Spleen (tissue), 11 donors: ENCODE measurements around the gene NFIA. TPM values are rescaled to one million over a fixed set of nuclear protein-coding genes. Genes with fewer than 3 reads are reported as not detected.

Source experiments
- DNase-seq: peaks from one replicate; pipeline ENCODE4 v3.0.0-alpha.2; 2020
- H3K27ac ChIP-seq, 8 donors: fragments of 200-600 bp; sonication (generic) in 7 of 8; 1 replicate in 4 of 8; 2 replicates in 4 of 8; pipeline versions ENCODE4 v1.5.0 to v1.8.0; 2016 to 2021; ENCODE audit warnings: inconsistent platforms in 4 of 8, mild to moderate bottlenecking in 4 of 8, moderate library complexity in 1 of 8
- H3K27me3 ChIP-seq, 7 donors: fragments of 200-600 bp; sonication (generic) in 6 of 7; replicated peaks in 1 of 7; 1 replicate in 4 of 7; 2 replicates in 3 of 7; pipeline versions ENCODE4 v1.5.0 to v1.8.0; 2016 to 2021; ENCODE audit warnings: inconsistent platforms in 3 of 7, mild to moderate bottlenecking in 1 of 7
- H3K36me3 ChIP-seq, 6 donors: fragments of 200-600 bp; sonication (generic) in 5 of 6; 1 replicate in 4 of 6; 2 replicates in 2 of 6; pipeline versions ENCODE4 v1.5.0 to v1.8.0; 2016 to 2021; ENCODE audit warnings: inconsistent platforms in 2 of 6
- H3K4me1 ChIP-seq, 6 donors: fragments of 200-600 bp; sonication (generic) in 5 of 6; 1 replicate in 3 of 6; 2 replicates in 3 of 6; pipeline versions ENCODE4 v1.5.0 to v1.8.0; 2016 to 2021; ENCODE audit warnings: inconsistent platforms in 3 of 6
- H3K4me3 ChIP-seq, 8 donors: fragments of 200-600 bp; sonication (generic) in 7 of 8; 1 replicate in 4 of 8; 2 replicates in 4 of 8; pipeline versions ENCODE4 v1.5.0 to v1.8.0; 2016 to 2021; ENCODE audit warnings: inconsistent platforms in 4 of 8, mild to moderate bottlenecking in 4 of 8, moderate library complexity in 2 of 8
- H3K9me3 ChIP-seq, 8 donors: fragments of 200-600 bp; sonication (generic) in 7 of 8; 1 replicate in 4 of 8; 2 replicates in 4 of 8; pipeline versions ENCODE4 v1.5.0 to v1.8.0; 2016 to 2021; ENCODE audit warnings: inconsistent platforms in 4 of 8
- POLR2A ChIP-seq, 3 donors: fragments of 450-650 bp; IDR thresholded peaks; one replicate each; pipeline ENCODE4 v1.5.1; 2017; ENCODE audit warnings: antibody characterized with exemption in 3 of 3, mild to moderate bottlenecking in 1 of 3
- POLR2AphosphoS5 ChIP-seq, 3 donors: sonication (generic); formaldehyde crosslinking; IDR thresholded peaks; one replicate each; pipeline ENCODE4 v1.5.1; 2017; ENCODE audit warnings: antibody characterized with exemption in 3 of 3
- WGBS, 5 donors: extraction: QIAGEN DNeasy Blood & Tissue Kit in 3 of 5; methylation state at CpG; one replicate each; pipeline versions ENCODE4 v1.1.5 to v1.1.7; 2013 to 2018; 5-methylcytosine and 5-hydroxymethylcytosine counted together
- intact Hi-C: fragments of 100-400 bp; cut with DNase I; formaldehyde crosslinking; loops from one replicate; pipeline ENCODE4 v1.15.0; 2023; ENCODE audit warnings: low total_unique reads
- polyA plus RNA-seq, 3 donors: library from polyadenylated mRNA; stranded (reverse); fragments of 200-250 nt; gene quantifications; one replicate each; pipeline ENCODE4 v1.2.1, GENCODE V29; 2013
- total RNA-seq, 7 donors: library from RNA; depleted of rRNA in 3 of 7; stranded (reverse); fragments of >200 nt in 3 of 7; fragmentation: NEBNext Ultra II Directional in 4 of 7; extraction: Animal tissue kit (Norgen Biotek cat#: 25700) in 4 of 7; gene quantifications; one replicate each; pipeline versions ENCODE4 v1.1.0 to v1.2.1, GENCODE V29; 2016 to 2021
- TF ChIP-seq, protein P1 (sequence below), 11 experiments: fragments of 200-600 bp in 7 of 11; fragments of 450-650 bp in 4 of 11; sonication (generic) in 4 of 11; IDR thresholded peaks in 8 of 11; conservative IDR thresholded peaks in 3 of 11; 1 replicate in 7 of 11; 2 replicates in 4 of 11; pipeline versions ENCODE4 v1.4.0 to v1.8.0; 2016 to 2021; ENCODE audit warnings: antibody characterized with exemption in 11 of 11, inconsistent platforms in 4 of 11, mild to moderate bottlenecking in 1 of 11
- donor health status: healthy with polysubstance abuse.
- donor health status: DM: no; HTN: no; CAD: no; lungs with moderate emphysema.
- donor health status: DM: no; HTN: no; CAD: no.
- donor health status: Bipolar disorder and iron deficiency.
- donor health status: healthy.
- donor health status: DM: no; HTN: no; CAD: no.
- donor health status: DM: yes; HTN: yes; CAD: no.

NFIA gene
- total and polyA plus RNA-seq, 10 donors: 3.1 to 76.8 (median 35.5) TPM

DNA sequence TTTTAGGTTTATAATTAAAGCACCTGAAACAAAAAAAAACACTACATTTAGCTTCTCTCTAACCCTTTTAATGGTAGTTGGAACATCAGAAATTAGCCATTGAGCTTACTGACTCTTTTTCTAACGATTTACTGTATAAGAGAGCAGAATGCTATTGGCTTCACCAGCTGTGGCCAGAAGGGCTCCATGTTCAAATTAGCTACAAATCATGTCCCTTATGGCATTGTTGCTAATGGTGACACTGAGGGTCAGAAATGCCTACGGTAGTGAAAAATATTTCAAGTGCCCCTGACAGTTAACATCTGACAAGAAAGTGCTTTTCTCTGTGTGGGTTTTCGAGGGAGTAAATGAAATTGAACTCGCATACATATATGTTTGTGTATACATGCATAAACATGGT lies 232.7 kb downstream of the NFIA start:
- H3K9me3 ChIP-seq: no peaks in the 10 kb centered on the region
- H3K4me1 ChIP-seq: peaks cover 0 to 13% (median 4%) of the 10 kb centered on the region in 6 donors
- TF ChIP-seq, protein P1, sequence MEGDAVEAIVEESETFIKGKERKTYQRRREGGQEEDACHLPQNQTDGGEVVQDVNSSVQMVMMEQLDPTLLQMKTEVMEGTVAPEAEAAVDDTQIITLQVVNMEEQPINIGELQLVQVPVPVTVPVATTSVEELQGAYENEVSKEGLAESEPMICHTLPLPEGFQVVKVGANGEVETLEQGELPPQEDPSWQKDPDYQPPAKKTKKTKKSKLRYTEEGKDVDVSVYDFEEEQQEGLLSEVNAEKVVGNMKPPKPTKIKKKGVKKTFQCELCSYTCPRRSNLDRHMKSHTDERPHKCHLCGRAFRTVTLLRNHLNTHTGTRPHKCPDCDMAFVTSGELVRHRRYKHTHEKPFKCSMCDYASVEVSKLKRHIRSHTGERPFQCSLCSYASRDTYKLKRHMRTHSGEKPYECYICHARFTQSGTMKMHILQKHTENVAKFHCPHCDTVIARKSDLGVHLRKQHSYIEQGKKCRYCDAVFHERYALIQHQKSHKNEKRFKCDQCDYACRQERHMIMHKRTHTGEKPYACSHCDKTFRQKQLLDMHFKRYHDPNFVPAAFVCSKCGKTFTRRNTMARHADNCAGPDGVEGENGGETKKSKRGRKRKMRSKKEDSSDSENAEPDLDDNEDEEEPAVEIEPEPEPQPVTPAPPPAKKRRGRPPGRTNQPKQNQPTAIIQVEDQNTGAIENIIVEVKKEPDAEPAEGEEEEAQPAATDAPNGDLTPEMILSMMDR (IDR thresholded peaks at IDR 0.05 in 8 of 11, conservative IDR thresholded peaks at IDR 0.05 in 3 of 11): no peak
- TF ChIP-seq POLR2A (IDR thresholded peaks at IDR 0.05): no peak
- no peak for DNase-seq
- H3K27me3 ChIP-seq: no peaks in the 10 kb centered on the region
- H3K27ac ChIP-seq: no peak overlapping the region
- 82 to 92% (median 87%) methylated on average over 4 of the region's 4 CpGs for WGBS, 5 donors
- intact Hi-C loops: no loop called here
- no peaks in the 10 kb centered on the region for H3K36me3 ChIP-seq
- no peak overlapping the region for H3K4me3 ChIP-seq

DNA sequence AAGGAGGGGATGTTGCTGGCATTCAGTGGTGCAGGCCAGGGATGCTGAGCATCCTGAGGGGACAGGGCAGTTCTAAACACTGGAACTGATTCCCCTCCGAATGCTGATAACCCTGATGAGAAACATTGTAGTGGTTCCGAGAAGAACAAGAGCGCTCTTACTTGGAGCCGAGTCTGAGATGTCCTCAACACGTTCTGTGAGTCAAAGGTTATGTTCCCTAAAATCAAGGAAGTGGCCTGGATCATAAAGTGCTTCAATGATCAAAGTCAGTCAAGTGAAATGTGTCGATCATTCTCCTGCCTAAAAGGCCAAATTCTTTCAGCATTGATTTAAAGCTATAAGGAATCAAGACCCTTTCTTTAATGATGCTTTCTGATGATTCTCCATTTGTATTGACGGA lies 234.1 kb downstream of the NFIA start:
- TF ChIP-seq POLR2A (IDR thresholded peaks at IDR 0.05): no peak
- TF ChIP-seq, protein P1 (IDR thresholded peaks at IDR 0.05 in 8 of 11, conservative IDR thresholded peaks at IDR 0.05 in 3 of 11): no peak
- no peak for TF ChIP-seq POLR2AphosphoS5 (IDR thresholded peaks at IDR 0.05)
- WGBS, 5 donors: 83 to 88% (median 86%) methylated on average over 7 of the region's 7 CpGs

DNA sequence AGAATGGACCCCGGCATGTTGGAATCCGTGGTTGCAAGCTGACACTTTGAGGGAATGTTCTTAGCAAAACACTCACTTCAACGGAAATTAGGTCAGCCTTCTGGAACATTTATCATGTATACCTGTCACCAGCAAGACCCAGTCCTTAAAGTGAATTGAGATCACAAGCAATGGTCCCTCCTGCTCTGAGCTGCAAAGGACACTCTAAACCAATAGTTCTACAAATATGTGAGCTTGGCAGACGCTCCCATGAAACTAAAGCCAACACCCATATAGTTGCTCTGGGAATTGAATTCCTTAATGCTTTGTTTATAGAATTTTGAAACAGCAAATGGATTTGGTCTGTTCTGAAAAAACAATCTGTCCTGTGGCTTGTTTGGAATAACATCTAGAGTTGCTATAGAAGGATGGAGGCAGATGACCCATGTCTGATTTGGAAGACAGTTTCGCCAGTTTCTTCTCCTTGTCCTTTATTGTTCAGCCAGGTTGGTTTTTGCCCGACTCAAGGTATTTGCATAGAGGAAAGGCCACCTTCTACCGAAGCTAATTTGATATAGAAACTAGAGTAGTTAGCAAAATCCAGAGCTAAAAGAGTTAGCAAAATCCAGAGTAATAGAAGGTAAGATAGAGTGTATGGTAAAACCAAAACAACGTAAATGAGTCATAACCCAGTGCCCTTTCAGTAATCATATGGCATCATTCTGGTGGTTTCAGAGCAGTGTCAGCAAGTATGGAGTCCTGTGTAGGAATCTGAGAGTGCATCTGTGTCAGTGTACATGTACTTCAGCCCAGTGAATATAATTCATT lies 236.2 kb downstream of the NFIA start:
- 44 to 53% (median 49%) methylated on average over 8 of the region's 8 CpGs for WGBS, 5 donors
- intact Hi-C loops: no loop called here
- H3K36me3 ChIP-seq: no peaks in the 10 kb centered on the region

More for the DNA sequence above, 234.1 kb downstream of the NFIA start:
- intact Hi-C loops: no loop called here
- Histone ChIP-seq H3K36me3 (no peaks in the 10 kb centered on the region), H3K4me1 (peaks cover 0 to 13% (median 4%) of the 10 kb centered on the region in 6 donors), H3K4me3 (no peak overlapping the region), H3K27ac (no peak overlapping the region), H3K27me3 (no peaks in the 10 kb centered on the region), H3K9me3 (no peaks in the 10 kb centered on the region)
- DNase-seq: no peak

DNA sequence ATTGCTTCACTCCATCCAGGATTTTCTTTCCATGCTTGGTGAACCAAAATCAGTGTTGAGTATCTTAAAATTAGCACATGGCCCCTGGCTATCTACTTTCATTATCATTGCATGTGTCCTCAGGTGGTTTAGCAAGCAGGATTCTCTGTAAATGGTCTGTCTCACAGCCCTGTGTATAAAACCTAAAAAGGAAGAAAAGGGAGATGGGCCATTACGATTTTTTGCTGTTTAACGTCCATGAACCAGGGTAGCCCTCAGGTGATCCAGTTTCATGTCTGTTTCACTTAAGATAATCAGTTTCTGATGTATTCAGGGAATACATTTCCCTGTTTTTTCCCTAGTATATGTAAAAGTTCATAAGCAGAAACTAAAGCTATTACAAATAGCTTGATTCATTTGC lies 238.2 kb downstream of the NFIA start:
- WGBS, 5 donors: 74 to 93% (median 83%) methylated on average over 2 of the region's 2 CpGs
- Histone ChIP-seq H3K4me3 (no peak overlapping the region), H3K4me1 (peaks cover 0 to 13% (median 4%) of the 10 kb centered on the region in 6 donors), H3K9me3 (no peaks in the 10 kb centered on the region), H3K27ac (no peak overlapping the region), H3K27me3 (no peaks in the 10 kb centered on the region), H3K36me3 (no peaks in the 10 kb centered on the region)
- no peak for DNase-seq
- intact Hi-C loops: no loop called here
- TF ChIP-seq POLR2A (IDR thresholded peaks at IDR 0.05) (no peak), POLR2AphosphoS5 (IDR thresholded peaks at IDR 0.05) (no peak)
- TF ChIP-seq, protein P1 (IDR thresholded peaks at IDR 0.05 in 8 of 11, conservative IDR thresholded peaks at IDR 0.05 in 3 of 11): no peak

More for the DNA sequence above, 236.2 kb downstream of the NFIA start:
- Histone ChIP-seq H3K9me3 (no peaks in the 10 kb centered on the region), H3K4me3 (no peak overlapping the region), H3K4me1 (peaks cover 0 to 13% (median 4%) of the 10 kb centered on the region in 6 donors), H3K27me3 (no peaks in the 10 kb centered on the region), H3K27ac (peak overlapping the region in 3 of 8 donors; percentile 1 to 28 (median 7))
- TF ChIP-seq POLR2AphosphoS5 (IDR thresholded peaks at IDR 0.05): no peak
- no peak for TF ChIP-seq POLR2A (IDR thresholded peaks at IDR 0.05)
- TF ChIP-seq, protein P1 (IDR thresholded peaks at IDR 0.05 in 8 of 11, conservative IDR thresholded peaks at IDR 0.05 in 3 of 11): no peak
- no peak for DNase-seq
